VCaP (cell line): ENCODE results near the gene GAR1.

Experiments
- H3K27ac ChIP-seq: fragments of 450-650 bp; 2 replicates; pipeline ENCODE4 v1.5.1; 2017
- CTCF ChIP-seq: fragments of 450-650 bp; conservative IDR thresholded peaks from 2 replicates; pipeline ENCODE4 v1.5.1; 2017; ENCODE audit warnings: mild to moderate bottlenecking, moderate library complexity

GAR1 gene

GRCh38 chr4:109818268-109818667, 2.7 kb downstream of the GAR1 start:
- TF ChIP-seq CTCF: no peak
- H3K27ac ChIP-seq: no peak overlapping the region

- H3K27ac ChIP-seq: no peak overlapping the region
- no peak for TF ChIP-seq CTCF
Measured at GRCh38 chr4:109820563-109820962, 5.0 kb downstream of the GAR1 start.

GRCh38 chr4:109821185-109821584, 5.6 kb downstream of the GAR1 start:
- H3K27ac ChIP-seq: no peak overlapping the region
- no peak for TF ChIP-seq CTCF

- TF ChIP-seq CTCF: peak; percentile 75
- no peak overlapping the region for H3K27ac ChIP-seq
Measured at GRCh38 chr4:109826719-109827118, 11.2 kb downstream of the GAR1 start.

GRCh38 chr4:109827672-109828071, 12.1 kb downstream of the GAR1 start, which contains the start of gene RRH:
Gene RRH, plus strand, starts transcription at chr4:109827972. Its CDS starts 56 bp downstream, at chr4:109828028.
- H3K27ac ChIP-seq: no peak within 1 kb of the TSS
- TF ChIP-seq CTCF: no peak

GRCh38 chr4:109833756-109834155, 18.2 kb downstream of the GAR1 start:
- no peak overlapping the region for H3K27ac ChIP-seq
- TF ChIP-seq CTCF: no peak

GRCh38 chr4:109836985-109837384, 21.4 kb downstream of the GAR1 start:
- H3K27ac ChIP-seq: no peak overlapping the region
- TF ChIP-seq CTCF: no peak
